Measurements from ENCODE around the gene LY9.
"Not testable (repeated sequence)": the region's sequence is repeated elsewhere in the genome, so short reads cannot be mapped to it uniquely, and the experiment has no call there.

The LY9 gene

GRCh38 chr1:160774886-160775719 is 20.9 kb upstream of the LY9 start:
- no peak for DNase-seq (ENCODE audit: low spot score)

GRCh38 chr1:160776178-160776577 is 19.8 kb upstream of the LY9 start:
- no peak for DNase-seq (ENCODE audit: low spot score)

- DNase-seq (ENCODE audit: low spot score), result no peak
Observed at GRCh38 chr1:160777486-160778089, 18.4 kb upstream of the LY9 start.

GRCh38 chr1:160778976-160779375 is 17.0 kb upstream of the LY9 start:
- DNase-seq (ENCODE audit: low spot score), result no peak

- no peak for DNase-seq (ENCODE audit: low spot score)
Observed at GRCh38 chr1:160779626-160780397, 16.2 kb upstream of the LY9 start.

- no peak for DNase-seq (ENCODE audit: low spot score)
Observed at GRCh38 chr1:160780398-160780755, 15.6 kb upstream of the LY9 start.

GRCh38 chr1:160781186-160781766 is 14.7 kb upstream of the LY9 start:
- no peak for DNase-seq (ENCODE audit: low spot score)

- no peak for DNase-seq (ENCODE audit: low spot score)
Observed at GRCh38 chr1:160781914-160782689, 13.9 kb upstream of the LY9 start.

GRCh38 chr1:160782988-160783765 is 12.8 kb upstream of the LY9 start:
- DNase-seq (ENCODE audit: low spot score), result not testable (repeated sequence)

- no peak for DNase-seq (ENCODE audit: low spot score)
Observed at GRCh38 chr1:160789051-160789701, 6.8 kb upstream of the LY9 start.

GRCh38 chr1:160789702-160790611 is 6.0 kb upstream of the LY9 start:
- no peak for DNase-seq (ENCODE audit: low spot score)

GRCh38 chr1:160794376-160794775 is 1.6 kb upstream of the LY9 start:
- no peak for DNase-seq (ENCODE audit: low spot score)

- DNase-seq (ENCODE audit: low spot score), result no peak
Observed at GRCh38 chr1:160797271-160797709, 1.3 kb downstream of the LY9 start.

- DNase-seq (ENCODE audit: low spot score), result no peak
Observed at GRCh38 chr1:160797861-160798273, 1.9 kb downstream of the LY9 start.

GRCh38 chr1:160798439-160798838 is 2.5 kb downstream of the LY9 start:
- DNase-seq (ENCODE audit: low spot score), result no peak

- DNase-seq (ENCODE audit: low spot score), result no peak
Observed at GRCh38 chr1:160799641-160800040, 3.7 kb downstream of the LY9 start.

- no peak for DNase-seq (ENCODE audit: low spot score)
Observed at GRCh38 chr1:160800142-160800541, 4.2 kb downstream of the LY9 start.

- DNase-seq (ENCODE audit: low spot score), result no peak
Observed at GRCh38 chr1:160800645-160801408, 4.9 kb downstream of the LY9 start.

All from AG08396 (cell line).